HG03575 (cell line): Measurements from ENCODE around the gene NID1.

ENCODE experiments used
- ATAC-seq: cut with Tn5 transposase; IDR thresholded peaks from one replicate; pipeline ENCODE4 v1.9.1; 2021; ENCODE audit not compliant: unreplicated experiment, insufficient number of reproducible peaks, low FRiP score; ENCODE audit errors: extremely low read depth

NID1 gene, protein sequence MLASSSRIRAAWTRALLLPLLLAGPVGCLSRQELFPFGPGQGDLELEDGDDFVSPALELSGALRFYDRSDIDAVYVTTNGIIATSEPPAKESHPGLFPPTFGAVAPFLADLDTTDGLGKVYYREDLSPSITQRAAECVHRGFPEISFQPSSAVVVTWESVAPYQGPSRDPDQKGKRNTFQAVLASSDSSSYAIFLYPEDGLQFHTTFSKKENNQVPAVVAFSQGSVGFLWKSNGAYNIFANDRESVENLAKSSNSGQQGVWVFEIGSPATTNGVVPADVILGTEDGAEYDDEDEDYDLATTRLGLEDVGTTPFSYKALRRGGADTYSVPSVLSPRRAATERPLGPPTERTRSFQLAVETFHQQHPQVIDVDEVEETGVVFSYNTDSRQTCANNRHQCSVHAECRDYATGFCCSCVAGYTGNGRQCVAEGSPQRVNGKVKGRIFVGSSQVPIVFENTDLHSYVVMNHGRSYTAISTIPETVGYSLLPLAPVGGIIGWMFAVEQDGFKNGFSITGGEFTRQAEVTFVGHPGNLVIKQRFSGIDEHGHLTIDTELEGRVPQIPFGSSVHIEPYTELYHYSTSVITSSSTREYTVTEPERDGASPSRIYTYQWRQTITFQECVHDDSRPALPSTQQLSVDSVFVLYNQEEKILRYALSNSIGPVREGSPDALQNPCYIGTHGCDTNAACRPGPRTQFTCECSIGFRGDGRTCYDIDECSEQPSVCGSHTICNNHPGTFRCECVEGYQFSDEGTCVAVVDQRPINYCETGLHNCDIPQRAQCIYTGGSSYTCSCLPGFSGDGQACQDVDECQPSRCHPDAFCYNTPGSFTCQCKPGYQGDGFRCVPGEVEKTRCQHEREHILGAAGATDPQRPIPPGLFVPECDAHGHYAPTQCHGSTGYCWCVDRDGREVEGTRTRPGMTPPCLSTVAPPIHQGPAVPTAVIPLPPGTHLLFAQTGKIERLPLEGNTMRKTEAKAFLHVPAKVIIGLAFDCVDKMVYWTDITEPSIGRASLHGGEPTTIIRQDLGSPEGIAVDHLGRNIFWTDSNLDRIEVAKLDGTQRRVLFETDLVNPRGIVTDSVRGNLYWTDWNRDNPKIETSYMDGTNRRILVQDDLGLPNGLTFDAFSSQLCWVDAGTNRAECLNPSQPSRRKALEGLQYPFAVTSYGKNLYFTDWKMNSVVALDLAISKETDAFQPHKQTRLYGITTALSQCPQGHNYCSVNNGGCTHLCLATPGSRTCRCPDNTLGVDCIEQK

DNA sequence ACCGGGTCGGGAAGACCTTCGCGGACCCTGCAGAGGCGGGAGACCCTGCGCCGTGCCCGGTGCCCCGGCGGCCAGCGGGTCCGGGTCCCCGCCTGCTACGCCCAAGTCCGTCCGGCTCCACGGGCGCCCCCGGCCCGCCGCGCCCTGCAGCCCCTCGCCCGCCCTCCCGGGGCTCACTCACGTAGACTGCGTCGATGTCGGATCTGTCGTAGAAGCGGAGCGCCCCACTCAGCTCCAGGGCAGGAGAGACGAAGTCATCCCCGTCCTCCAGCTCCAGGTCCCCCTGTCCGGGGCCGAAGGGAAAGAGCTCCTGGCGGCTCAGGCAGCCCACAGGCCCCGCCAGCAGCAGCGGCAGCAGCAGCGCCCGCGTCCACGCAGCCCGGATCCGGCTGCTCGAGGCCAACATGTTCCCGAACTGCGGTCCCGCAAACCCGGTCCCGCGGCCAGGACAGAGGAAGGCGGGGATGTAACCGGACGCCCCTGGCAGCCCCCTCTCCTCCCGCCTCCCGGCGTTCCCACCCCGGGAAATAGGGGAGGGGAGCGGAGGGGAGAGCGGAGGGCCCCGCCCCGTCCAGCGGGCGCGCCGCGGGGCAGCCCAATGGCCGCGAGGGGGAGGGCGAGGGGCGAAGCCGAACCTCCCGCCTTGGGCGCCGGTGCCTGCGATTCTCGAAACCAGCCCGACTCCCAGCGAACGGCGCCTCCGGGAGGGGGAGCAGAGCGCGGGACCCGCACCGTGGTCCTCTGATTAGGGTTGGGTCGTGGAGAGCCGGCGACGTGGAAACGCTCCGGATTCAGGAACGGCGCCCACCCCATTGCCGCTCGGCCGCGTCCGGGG, at the start of gene NID1:
Gene NID1 (minus strand): TSS at position 417 of the 835 bp plus-strand sequence. CDS start 11 bp downstream, at position 406.
- ATAC-seq, result no peak

DNA sequence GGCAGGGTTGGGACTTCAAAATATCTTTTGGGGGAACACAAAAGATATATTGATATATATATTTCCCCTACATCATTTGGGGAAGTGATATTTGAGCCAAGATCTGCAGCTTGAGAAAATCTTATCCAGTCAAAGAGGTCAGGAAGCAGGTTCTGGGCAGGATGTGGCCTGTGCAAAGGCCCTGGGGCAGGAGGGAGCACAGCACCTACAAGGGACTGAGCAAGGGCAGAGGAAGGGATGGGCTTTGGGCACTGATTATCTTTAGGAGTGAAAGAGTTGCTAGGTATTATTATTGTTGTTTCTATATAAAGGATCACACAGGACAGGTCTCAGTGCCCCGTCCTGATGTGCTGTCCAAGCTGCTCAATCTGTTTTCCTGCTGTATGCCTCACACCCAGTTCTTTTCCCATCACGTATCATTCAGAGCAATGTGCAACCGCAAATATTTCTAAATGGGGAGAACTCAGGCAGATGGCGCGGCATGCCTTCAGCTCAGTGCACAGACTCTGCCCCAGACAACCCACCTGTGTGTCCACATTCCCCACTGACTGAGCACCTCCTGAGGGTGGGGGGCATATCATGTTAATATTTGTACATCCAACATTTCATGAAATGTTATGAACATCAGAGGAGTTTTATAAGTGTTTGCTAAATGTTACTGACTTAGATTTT, 49.3 kb upstream of the NID1 start:
- no peak for ATAC-seq

DNA sequence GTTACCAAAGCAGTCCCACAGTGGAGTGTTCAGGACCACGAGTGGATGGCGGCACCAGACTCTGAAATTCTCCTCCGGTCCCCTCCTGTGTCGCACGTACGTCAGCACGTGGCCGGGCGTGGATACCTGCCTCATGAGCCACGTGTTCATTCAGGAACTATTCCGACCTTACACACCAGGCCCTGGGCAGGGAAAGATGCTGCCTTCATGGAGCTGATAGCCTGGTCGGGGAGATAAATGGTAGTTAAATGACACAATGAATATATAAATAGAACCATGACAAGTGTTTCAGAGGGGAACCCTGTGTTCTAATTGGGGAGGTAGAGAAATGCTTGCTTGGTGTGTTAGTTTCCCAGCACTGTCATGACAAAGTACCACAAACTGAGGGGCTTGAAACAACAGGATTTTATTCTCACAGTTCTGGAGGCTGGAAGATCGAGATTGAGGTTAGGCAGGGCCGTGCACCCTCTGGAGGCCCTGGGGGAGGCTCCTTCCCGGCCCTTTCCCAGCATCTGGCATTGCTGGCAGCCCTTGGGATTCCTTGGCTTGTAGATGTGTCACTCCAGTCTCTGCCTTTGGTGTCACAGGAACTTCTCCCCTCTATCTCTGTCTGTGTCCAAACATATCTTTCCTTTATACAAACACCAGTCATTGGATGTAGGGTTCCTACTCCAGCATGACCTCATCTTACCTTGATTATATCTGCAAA, 48.6 kb upstream of the NID1 start:
- ATAC-seq, result no peak

DNA sequence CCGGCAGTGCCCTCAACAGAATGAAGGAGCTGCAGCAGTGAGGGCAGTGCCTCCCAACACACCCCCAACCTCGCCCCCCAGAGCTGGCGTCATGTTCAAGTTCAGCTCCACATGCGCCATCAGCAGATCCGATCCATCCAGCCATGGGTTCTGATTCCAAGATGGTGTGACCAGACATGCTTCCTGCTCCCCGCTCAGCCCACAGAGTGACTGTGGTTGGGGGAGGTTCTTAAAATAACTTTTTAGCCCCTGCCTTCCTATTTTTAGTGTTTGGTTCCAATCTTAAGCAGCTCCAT, 47.4 kb upstream of the NID1 start:
- ATAC-seq, result no peak

DNA sequence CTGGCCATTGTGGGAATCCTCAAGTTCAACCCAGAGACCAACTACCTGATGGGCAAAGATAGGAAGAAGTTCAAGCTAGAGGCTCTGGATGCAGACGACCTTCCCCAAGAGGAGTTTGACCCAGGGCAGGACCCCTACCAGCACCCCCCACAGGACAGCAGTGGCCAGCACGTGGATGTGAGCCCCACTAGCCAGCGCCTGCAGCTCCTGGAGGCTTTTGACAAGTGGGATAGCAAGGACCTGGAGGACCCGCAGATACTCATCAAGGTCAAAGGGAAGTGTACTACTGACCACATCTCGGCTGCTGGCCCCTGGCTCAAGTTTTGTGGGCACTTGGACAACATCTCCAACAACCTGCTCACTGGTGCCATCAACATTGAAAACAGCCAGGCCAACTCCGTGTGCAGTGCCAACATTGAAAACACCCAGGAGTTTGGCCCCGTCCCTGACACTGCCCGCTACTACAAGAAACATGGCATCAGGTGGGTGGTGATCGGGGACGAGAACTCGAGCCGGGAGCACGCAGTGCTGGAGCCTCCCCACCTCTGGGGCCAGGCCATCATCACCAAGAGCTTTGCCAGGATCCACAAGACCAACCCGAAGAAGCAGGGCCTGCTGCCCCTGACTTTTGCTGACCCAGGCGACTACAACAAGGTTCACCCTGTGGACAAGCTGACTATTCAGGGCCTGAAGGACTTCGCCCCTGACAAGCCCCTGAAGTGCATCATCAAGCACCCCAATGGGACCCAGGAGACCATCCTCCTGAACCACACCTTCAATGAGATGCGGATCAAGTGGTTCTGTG, 46.8 kb upstream of the NID1 start:
- ATAC-seq, result no peak

DNA sequence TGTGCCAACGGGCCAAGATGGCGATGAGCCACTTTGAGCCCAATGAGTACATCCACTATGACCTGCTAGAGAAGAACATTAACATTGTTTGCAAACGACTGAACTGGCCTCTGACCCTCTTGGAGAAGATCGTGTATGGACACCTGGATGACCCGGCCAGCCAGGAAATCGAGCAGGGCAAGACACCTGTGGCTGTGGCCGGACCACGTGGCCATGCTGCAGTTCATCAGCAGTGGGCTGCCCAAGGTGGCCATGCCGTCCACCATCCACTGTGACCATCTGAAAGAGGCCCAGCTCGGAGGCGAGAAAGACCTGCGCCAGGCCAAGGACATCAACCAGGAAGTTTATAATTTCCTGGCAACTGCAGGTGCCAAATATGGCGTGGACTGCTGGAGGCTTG, 45.2 kb upstream of the NID1 start:
- ATAC-seq, result no peak

DNA sequence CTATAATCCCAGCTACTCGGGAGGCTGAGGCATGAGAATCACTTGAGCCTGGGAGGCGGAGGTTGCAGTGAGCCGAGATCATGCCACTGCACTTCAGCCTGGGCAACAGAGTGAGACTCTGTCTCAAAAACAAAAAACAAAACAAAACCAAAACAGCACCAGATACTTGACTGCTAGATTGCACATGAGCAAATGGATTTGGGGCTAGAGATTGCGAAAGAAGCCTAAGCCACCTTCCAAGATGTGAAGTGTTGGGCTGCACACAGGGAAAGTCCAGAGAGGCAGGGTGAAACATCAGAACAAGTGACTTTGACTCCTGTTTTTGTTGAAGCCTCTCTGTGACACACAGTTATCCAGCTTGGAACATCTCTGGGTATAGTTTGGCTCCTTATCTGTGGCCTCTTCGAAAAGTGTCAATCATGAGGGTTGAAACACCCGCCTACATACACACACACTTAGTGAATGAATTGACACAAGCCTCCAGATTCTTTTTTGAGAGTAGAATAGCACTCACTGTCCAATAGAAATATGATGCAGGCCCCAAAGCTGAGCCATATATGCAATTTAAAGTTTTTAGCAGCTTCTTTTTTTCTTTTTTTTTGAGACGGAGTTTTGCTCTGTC, 43.2 kb upstream of the NID1 start:
- no peak for ATAC-seq

DNA sequence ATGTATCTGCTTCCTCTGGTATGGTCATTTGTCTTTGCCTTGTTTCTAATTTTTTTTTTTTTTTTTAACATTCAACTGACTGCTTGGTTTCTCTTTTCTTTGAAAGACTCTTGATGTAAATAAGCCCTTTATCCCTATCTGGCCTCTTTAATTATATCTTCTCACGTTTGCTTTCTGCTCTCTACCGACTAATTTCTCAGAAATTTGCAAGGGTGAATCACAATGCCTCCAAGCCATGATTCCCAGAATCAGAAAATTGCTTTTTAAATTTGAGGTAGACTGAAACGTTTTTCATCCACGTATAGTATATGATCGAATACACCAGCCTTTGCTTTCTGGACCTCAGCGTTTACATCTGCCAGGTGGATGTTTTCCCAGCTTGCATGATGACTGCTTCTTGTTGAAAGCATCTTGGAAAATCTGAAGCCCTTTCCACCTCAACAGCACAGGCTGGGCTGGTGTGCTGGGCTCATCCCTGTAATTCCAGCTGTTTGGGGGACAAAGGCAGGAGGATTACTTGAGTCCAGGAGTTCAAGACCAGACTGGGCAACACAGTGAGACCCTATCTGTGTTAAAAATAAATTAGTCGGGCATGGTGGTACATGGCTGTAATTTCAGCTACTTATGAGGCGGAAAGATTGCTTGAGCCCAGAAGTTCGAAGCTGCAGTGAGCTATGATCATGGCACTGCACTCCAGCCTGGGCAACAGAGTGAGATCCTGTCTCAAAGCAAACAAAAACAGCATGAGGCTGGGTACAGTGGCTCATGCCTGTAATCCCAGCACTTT, 42.4 kb upstream of the NID1 start:
- ATAC-seq, result no peak

DNA sequence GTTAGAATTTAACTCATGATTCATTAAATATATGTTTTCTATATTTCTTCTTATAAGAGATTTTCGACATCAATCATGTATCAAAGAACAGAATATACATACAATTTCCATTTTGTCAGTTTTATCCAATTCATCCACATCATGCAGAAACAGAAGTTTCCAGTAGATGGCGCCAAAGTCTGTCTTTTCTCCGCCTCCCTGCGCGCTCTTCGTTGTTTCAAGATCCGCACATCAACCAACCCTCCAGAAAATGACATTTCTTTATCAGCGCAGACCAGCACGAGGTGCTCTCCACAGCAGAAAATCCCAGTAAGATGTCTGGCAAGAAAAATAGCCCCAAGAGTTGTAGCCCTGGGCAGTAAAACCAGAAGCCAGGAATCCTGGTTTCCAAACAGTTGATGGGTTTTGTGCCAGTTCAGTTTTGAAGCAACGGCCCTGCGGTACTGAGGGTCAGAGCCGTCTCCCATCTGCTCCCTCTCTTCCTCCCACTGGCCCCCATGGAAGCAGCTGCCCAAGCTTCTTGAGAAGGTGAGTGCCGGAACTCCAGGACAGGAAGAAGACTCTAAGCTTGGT, 38.8 kb upstream of the NID1 start:
- ATAC-seq, result no peak

DNA sequence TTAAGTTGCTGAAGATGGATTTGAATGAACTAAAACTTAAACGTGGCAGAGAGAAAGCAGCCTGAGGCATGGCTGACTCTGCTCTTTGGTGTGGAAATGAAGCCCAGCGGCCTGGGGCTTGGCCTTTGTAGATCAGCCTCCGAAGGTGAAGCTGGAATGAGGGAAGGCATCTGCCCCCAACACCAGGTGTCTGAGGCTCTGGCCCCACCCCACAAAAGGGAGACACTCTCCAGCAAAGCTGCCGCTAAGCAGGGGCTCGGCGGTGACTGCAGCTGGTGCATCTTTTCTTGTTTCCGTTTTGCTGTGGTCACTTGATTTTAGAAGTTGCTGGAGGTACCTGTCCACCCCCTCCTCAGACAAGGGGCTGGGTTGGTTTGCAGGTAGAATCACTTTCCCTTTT, 38.2 kb upstream of the NID1 start:
- no peak for ATAC-seq

DNA sequence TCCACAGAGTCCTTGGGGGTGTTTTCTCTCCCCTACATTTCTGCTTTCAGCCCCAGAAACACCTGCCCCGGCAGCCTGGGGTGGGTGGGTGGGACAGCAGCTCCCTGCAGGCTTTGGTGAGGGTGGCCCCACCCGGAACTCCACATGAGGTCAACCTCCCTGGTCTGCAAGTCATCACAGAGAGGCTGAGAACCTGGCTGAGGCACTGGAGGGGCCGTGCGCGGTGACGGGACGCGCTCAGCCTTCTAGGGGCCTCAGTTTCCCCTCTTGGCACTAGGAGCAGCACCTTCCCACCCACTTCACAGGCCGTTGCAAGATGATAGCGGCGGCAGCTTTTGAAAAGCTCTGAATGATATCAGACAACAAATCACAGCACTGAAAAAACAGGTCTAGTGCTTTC, 37.7 kb upstream of the NID1 start:
- ATAC-seq, result no peak

DNA sequence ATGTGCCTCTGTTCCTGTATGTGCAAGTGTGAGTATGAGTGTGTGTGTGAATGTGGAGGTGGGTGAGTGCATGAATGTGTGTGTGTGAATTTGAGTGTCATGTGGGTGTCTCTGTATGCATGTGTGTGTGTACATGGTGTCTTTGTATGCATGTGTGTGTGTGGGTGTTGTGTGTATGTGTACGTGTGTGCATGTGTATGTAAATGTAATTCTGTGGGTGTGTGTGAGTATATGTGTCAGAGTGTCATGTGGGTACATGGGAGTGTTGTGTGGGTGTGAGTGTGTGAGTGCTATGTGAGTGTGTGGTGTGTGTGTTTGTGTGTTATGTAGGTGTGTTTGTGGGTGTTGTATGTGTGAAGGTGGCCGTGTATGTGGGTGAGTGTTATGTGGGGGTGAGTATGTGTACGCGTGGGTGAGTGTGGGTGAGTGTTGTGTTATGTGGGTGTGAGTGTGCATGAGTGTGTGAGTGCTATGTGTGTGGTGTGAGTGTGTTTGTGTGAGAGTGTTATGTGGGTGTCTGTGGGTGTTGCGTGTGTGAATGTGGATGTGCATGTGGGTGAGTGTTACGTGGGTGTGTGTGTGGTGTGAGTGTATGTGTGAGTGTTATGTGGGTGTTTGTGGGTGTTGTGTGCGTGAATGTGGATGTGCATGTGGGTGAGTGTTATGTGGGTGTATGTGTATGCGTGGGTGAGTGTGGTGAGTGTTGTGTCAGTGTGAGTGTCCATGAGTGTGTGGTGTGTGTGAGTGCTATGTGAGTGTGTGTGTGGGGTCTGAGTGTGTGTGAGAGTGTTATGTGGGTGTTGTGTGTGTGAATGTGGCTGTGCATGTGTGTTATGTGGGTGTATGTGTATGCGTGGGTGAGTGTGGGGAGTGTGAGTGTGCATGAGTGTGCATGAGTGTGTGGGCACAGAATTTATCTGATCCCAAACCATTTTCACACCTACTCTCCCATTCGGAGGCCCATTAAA, 36.6 kb upstream of the NID1 start:
- ATAC-seq, result no peak

DNA sequence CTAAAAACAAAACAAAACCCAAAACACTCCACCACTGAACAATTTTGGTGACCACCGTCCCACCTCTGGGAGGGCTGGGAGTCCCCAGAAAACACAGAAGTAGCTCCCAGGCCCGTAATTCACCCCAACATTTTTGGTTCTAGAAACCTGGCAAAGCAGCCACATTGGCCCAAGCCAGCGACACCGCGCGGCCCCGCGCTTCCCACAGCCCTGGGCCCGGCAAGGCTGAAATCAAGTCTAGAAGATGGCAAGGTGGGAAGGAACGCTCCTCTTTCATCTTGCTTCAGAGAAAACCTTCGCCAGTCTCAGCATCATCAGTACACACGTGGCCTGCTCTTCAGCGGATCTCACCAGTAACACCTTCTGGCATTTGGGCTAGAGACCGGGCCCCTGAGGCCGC, 35.9 kb upstream of the NID1 start:
- ATAC-seq, result no peak

DNA sequence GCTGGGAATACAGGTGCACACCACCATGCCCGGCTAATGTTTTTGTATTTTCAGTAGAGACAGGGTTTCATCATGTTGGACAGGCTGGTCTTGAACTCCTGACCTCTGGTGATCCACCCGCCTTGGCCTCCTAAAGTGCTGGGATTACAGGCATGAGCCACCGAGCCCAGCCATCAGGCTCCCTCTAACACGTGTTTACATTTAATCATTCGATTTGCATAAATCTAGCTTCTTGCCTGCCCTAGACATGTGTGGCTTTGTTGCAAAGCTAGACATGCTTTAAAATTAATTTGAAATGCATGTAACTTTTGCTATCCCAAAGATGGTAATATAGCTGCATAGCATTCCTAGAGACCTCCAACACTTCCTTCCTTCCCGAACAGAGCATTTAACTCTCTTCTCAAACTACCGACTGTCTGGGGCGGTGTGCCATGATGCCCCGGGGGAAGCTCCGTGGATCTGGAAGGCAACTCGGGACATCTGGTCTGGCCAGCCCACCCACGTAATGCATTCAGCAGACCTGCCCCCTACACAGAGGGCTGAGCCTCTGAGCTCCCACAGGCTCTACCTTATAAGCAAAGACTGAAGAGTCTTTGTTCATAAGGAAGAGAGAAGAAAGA, 34.6 kb upstream of the NID1 start:
- no peak for ATAC-seq
